Sigmoid colon (tissue), 3 donors: Measurements from ENCODE around the gene MBOAT7.

ENCODE experiments used
- POLR2A ChIP-seq, 2 donors: fragments of 450-650 bp; IDR thresholded peaks; one replicate each; pipeline ENCODE4 v1.6.1; 2016; ENCODE audit warnings: antibody characterized with exemption in 2 of 2, mild to moderate bottlenecking in 2 of 2, moderate library complexity in 2 of 2
- TF ChIP-seq, protein P1 (sequence below), 4 experiments: fragments of 450-650 bp in 3 of 4; fragments of 200-600 bp in 1 of 4; IDR thresholded peaks; one replicate each; pipeline ENCODE4 v1.5.1; 2016 to 2019; ENCODE audit warnings: antibody characterized with exemption in 4 of 4, mild to moderate bottlenecking in 3 of 4, moderate library complexity in 2 of 4

DNA sequence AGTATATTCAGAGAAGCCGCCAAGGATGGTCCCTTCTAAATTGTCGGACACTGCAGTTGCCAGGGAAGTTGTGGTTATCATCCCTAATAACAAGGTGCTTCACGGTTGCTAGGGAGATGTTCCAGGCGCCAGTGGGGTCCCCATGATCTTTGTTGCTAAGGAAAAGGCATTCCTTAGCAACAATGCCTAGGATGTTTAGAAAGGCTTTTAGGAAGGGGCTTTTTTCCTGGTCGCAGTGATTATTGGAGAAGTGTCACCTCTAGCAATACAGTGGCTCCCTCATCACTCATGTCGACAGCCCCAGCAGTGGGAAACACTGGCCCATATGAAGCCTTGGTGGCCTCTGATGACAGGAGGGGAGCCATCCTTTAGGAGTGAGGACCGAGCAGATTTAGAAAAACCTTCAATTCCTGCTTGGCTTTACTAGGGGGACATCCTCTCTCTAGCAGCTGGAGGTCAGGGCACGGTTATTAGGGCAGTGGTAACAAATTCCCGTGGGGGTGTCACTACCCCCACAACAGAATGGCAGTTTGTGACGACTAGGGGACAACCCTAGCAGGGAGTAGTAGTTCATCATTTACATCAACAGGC is 10.0 kb downstream of the MBOAT7 start:
- TF ChIP-seq, protein P1, sequence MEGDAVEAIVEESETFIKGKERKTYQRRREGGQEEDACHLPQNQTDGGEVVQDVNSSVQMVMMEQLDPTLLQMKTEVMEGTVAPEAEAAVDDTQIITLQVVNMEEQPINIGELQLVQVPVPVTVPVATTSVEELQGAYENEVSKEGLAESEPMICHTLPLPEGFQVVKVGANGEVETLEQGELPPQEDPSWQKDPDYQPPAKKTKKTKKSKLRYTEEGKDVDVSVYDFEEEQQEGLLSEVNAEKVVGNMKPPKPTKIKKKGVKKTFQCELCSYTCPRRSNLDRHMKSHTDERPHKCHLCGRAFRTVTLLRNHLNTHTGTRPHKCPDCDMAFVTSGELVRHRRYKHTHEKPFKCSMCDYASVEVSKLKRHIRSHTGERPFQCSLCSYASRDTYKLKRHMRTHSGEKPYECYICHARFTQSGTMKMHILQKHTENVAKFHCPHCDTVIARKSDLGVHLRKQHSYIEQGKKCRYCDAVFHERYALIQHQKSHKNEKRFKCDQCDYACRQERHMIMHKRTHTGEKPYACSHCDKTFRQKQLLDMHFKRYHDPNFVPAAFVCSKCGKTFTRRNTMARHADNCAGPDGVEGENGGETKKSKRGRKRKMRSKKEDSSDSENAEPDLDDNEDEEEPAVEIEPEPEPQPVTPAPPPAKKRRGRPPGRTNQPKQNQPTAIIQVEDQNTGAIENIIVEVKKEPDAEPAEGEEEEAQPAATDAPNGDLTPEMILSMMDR (IDR thresholded peaks at IDR 0.05), result no peak
- no peak for TF ChIP-seq POLR2A (IDR thresholded peaks at IDR 0.05)
